ENCODE data around the gene PPP1R3F. TPM values are rescaled to one million over a fixed set of nuclear protein-coding genes. Genes with fewer than 3 reads are reported as not detected.
A peak's percentile ranks its signal among the peaks of the same experiment; 100 is the strongest.
"Not testable (repeated sequence)": the region's sequence is repeated elsewhere in the genome, so short reads cannot be mapped to it uniquely, and the experiment has no call there.

The PPP1R3F gene
- total RNA-seq, 2 experiments from 2014 or later = 7.0 to 8.1 TPM

DNA sequence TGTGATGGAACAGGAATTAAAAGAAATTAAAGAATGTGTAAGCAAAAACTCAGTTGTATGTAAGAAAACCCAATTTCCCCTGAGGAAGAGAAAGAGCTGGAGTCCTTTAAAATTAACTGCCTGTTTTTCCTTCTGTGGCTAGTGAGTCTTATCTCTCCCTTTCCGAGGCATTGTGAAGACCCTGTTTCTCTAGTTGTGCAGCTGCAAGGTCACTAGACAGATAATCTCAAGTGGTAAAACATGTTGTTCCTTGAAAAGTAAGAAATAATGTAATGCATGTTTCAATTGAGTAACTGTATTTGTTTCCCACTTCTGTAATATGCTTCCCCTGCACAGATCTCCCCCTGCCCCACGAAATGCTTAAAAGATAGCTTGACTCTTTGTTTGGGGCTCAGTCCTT lies 38.2 kb downstream of the PPP1R3F start:
- H3K27me3 Mint-ChIP-seq; H3K36me3 Mint-ChIP-seq; H3K27ac Mint-ChIP-seq; intact Hi-C loops (cut with micrococcal nuclease); H3K4me3 Mint-ChIP-seq; POLR2A ChIA-PET; DNase-seq; H3K9me3 Mint-ChIP-seq: not testable (repeated sequence)
- H3K4me1 Mint-ChIP-seq (ENCODE audit: low read depth) = peaks cover 21% of the 10 kb centered on the region
- CTCF ChIA-PET = interaction anchor here (0.8 to 1.1 kb wide), 2 partner anchors 15 to 24 kb away, joined by 3 read pairs; no protein-coding TSS in a partner anchor

GRCh38 chrX:49308604-49309269 lies 39.1 kb downstream of the PPP1R3F start:
- no peaks in the 10 kb centered on the region for H3K9me3 Mint-ChIP-seq
- H3K4me1 Mint-ChIP-seq (ENCODE audit: low read depth) = peaks cover 21% of the 10 kb centered on the region
- ChIA-PET POLR2A (interaction anchor here (1.2 kb wide), 1 partner anchor 36 kb away, joined by 3 read pairs; no protein-coding TSS in a partner anchor), CTCF (interaction anchor here (0.7 to 1.9 kb wide), 3 partner anchors 16 to 611 kb away, joined by 3 to 6 read pairs (median 3); no protein-coding TSS in a partner anchor)
- H3K4me3 Mint-ChIP-seq = peak overlapping the region; percentile 66
- peak; percentile 36 for DNase-seq
- H3K27ac Mint-ChIP-seq = peak overlapping the region; percentile 68
- no peaks in the 10 kb centered on the region for H3K27me3 Mint-ChIP-seq
- intact Hi-C loops (cut with micrococcal nuclease) = loop anchor here (1.0 kb wide), 1 partner anchor 15 kb away; no protein-coding TSS in a partner anchor
- no peaks in the 10 kb centered on the region for H3K36me3 Mint-ChIP-seq

DNA sequence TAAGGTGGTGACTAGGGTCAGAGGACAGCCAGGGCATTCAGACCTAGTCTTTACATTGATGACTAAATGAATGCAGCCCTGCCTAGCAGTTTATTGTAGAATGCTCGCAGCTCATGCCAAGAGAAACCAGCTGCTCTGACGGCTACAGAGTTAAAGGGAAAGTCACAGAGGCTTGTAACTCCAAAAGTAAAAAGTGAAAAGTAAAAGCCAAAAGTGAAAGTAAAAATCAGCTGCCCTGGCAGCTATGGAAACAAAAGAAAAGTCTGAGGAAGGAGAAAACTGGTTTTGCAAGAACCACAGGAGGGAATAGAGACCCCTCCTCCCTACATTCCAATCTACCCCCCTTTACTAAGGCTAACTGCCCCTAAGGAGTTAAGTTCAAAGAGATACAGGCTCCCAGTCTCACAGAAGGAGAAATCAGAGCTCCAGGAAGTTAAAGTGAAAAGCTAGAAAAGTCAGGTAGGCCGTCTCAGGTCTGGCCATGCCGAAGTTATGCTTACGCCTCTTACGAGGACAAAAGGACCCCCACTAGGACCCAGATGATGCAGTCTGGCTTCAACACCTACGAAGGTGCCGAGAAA lies 39.9 kb downstream of the PPP1R3F start:
- intact Hi-C loops (cut with micrococcal nuclease) = loop anchor here (1.0 kb wide), 1 partner anchor 16 kb away; no protein-coding TSS in a partner anchor
- POLR2A ChIA-PET = interaction anchor here (1.2 kb wide), 1 partner anchor 37 kb away, joined by 3 read pairs; no protein-coding TSS in a partner anchor

GRCh38 chrX:49310371-49310770 lies 40.8 kb downstream of the PPP1R3F start:
- Mint-ChIP-seq H3K4me3 (no peak overlapping the region), H3K27me3 (no peaks in the 10 kb centered on the region), H3K9me3 (no peaks in the 10 kb centered on the region), H3K36me3 (no peaks in the 10 kb centered on the region), H3K4me1 (ENCODE audit: low read depth) (peaks cover 21% of the 10 kb centered on the region), H3K27ac (no peak overlapping the region)
- no peak for DNase-seq
- ChIA-PET POLR2A (no interaction called here), CTCF (interaction anchor here (1.9 kb wide), 1 partner anchor 118 kb away, joined by 6 read pairs; no protein-coding TSS in a partner anchor)
- intact Hi-C loops (cut with micrococcal nuclease) = no loop called here

More for the DNA sequence above, 39.9 kb downstream of the PPP1R3F start:
- no peaks in the 10 kb centered on the region for H3K9me3 Mint-ChIP-seq
- no peaks in the 10 kb centered on the region for H3K36me3 Mint-ChIP-seq
- peak overlapping the region; percentile 68 for H3K27ac Mint-ChIP-seq
- DNase-seq = peak; percentile 13
- CTCF ChIA-PET = interaction anchor here (0.7 to 1.9 kb wide), 2 partner anchors 117 to 610 kb away, joined by 3 to 6 read pairs; no protein-coding TSS in a partner anchor
- no peaks in the 10 kb centered on the region for H3K27me3 Mint-ChIP-seq
- peaks cover 21% of the 10 kb centered on the region for H3K4me1 Mint-ChIP-seq (ENCODE audit: low read depth)
- peak overlapping the region; percentile 66 for H3K4me3 Mint-ChIP-seq

DNA sequence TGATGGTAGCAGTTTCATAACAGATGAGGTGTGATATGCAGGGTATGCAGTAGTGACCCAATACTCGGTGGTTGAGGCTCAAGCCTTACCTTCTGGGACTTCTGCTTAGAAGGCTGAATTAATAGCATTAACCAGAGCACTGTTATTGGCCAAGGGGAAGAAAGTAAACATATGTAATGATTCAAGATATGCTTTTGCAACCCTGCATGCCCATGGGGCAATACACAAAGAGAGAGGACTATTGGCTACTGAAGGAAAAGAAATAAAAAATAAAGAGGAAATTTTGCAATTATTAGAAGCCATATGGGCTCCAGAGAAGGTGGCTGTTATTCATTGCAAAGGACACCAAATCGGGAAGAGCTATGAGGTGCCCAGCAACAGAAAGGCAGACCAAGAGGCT lies 42.6 kb downstream of the PPP1R3F start:
- Mint-ChIP-seq H3K4me1 (ENCODE audit: low read depth) (peaks cover 21% of the 10 kb centered on the region), H3K9me3 (no peaks in the 10 kb centered on the region), H3K27me3 (no peaks in the 10 kb centered on the region), H3K36me3 (no peaks in the 10 kb centered on the region), H3K4me3 (no peak overlapping the region), H3K27ac (no peak overlapping the region)
- DNase-seq = no peak
- CTCF ChIA-PET = no interaction called here
- POLR2A ChIA-PET = no interaction called here
- intact Hi-C loops (cut with micrococcal nuclease) = no loop called here

- intact Hi-C loops (cut with micrococcal nuclease) = no loop called here
- no peaks in the 10 kb centered on the region for H3K36me3 Mint-ChIP-seq
- H3K4me1 Mint-ChIP-seq (ENCODE audit: low read depth) = no peaks in the 10 kb centered on the region
- no peak overlapping the region for H3K4me3 Mint-ChIP-seq
- no peaks in the 10 kb centered on the region for H3K27me3 Mint-ChIP-seq
- ChIA-PET CTCF (no interaction called here), POLR2A (no interaction called here)
- no peaks in the 10 kb centered on the region for H3K9me3 Mint-ChIP-seq
- no peak overlapping the region for H3K27ac Mint-ChIP-seq
- no peak for DNase-seq
Measured at GRCh38 chrX:49316085-49316484, 46.5 kb downstream of the PPP1R3F start.

- H3K4me1 Mint-ChIP-seq (ENCODE audit: low read depth); H3K36me3 Mint-ChIP-seq; CTCF ChIA-PET; H3K27me3 Mint-ChIP-seq; H3K9me3 Mint-ChIP-seq; H3K27ac Mint-ChIP-seq; DNase-seq; intact Hi-C loops (cut with micrococcal nuclease); H3K4me3 Mint-ChIP-seq; POLR2A ChIA-PET: not testable (repeated sequence)
Measured at GRCh38 chrX:49321737-49322136, 52.1 kb downstream of the PPP1R3F start, which contains the start of gene GAGE12J. GAGE12J (plus strand) TSS chrX:49322037; CDS start chrX:49323194, 1,157 bp downstream.

DNA sequence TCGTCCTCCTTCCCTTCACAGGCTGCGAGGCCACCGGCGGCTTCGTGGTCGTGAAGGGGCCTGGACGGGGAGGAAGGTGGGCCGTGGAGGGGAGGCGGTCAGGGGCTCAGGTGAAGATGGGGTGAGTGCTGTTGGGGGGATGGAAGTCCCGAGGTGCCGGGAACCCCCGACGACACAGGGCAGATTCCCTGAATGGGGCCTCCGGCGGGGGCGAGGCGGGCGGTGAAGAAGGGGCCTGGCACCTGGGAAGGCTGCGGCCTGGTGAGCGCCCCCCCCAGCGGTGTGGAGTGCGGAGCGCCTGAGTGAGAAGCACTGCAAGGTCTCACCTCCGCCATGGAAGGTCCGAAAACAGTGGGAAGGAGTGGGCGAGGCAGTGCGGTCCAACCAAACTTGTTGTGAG lies 52.7 kb downstream of the PPP1R3F start:
- CTCF ChIA-PET; H3K4me1 Mint-ChIP-seq (ENCODE audit: low read depth); H3K9me3 Mint-ChIP-seq; H3K4me3 Mint-ChIP-seq; DNase-seq; POLR2A ChIA-PET; intact Hi-C loops (cut with micrococcal nuclease); H3K27ac Mint-ChIP-seq; H3K36me3 Mint-ChIP-seq; H3K27me3 Mint-ChIP-seq: not testable (repeated sequence)

GRCh38 chrX:49323735-49324134 lies 54.1 kb downstream of the PPP1R3F start:
- intact Hi-C loops (cut with micrococcal nuclease); H3K4me1 Mint-ChIP-seq (ENCODE audit: low read depth); CTCF ChIA-PET; POLR2A ChIA-PET; H3K27ac Mint-ChIP-seq; H3K9me3 Mint-ChIP-seq; H3K36me3 Mint-ChIP-seq; H3K27me3 Mint-ChIP-seq; H3K4me3 Mint-ChIP-seq; DNase-seq: not testable (repeated sequence)

- H3K27me3 Mint-ChIP-seq; H3K4me1 Mint-ChIP-seq (ENCODE audit: low read depth); DNase-seq; H3K36me3 Mint-ChIP-seq; intact Hi-C loops (cut with micrococcal nuclease); CTCF ChIA-PET; H3K9me3 Mint-ChIP-seq; H3K4me3 Mint-ChIP-seq; POLR2A ChIA-PET; H3K27ac Mint-ChIP-seq: not testable (repeated sequence)
Measured at GRCh38 chrX:49330421-49330820, 60.8 kb downstream of the PPP1R3F start.

DNA sequence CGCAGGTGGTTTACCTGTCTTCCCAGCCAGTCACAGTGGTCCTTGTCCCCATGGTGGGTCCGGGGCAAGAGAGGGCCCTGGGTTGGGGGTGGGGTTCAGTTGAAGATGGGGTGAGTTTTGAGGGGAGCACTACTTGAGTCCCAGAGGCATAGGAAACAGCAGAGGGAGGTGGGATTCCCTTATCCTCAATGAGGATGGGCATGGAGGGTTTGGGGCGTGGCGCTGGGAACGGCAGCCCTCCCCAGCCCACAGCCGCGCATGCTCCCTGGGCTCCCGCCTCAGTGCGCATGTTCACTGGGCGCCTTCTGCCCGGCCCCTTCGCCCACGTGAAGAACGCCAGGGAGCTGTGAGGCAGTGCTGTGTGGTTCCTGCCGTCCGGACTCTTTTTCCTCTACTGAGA lies 61.7 kb downstream of the PPP1R3F start, which contains the start of gene GAGE13:
Gene GAGE13 (plus strand): TSS at position 301 of the 400 bp plus-strand sequence. CDS start 1,156 bp downstream, outside the sequence.
- H3K4me1 Mint-ChIP-seq (ENCODE audit: low read depth); H3K27ac Mint-ChIP-seq; H3K4me3 Mint-ChIP-seq; H3K27me3 Mint-ChIP-seq; H3K9me3 Mint-ChIP-seq; intact Hi-C loops (cut with micrococcal nuclease); CTCF ChIA-PET; POLR2A ChIA-PET; DNase-seq; H3K36me3 Mint-ChIP-seq: not testable (repeated sequence)

DNA sequence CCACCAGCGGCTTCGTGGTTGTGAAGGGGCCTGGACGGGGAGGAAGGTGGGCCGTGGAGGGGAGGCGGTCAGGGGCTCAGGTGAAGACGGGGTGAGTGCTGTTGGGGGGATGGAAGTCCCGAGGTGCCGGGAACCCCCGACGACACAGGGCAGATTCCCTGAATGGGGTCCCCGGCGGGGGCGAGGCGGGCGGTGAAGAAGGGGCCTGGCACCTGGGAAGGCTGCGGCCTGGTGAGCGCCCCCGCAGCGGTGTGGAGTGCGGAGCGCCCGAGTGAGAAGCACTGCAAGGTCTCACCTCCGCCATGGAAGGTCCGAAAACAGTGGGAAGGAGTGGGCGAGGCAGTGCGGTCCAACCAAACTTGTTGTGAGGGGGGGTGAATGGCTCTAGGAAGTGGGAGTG lies 62.2 kb downstream of the PPP1R3F start:
- POLR2A ChIA-PET; H3K27me3 Mint-ChIP-seq; CTCF ChIA-PET; DNase-seq; intact Hi-C loops (cut with micrococcal nuclease); H3K36me3 Mint-ChIP-seq; H3K4me3 Mint-ChIP-seq; H3K9me3 Mint-ChIP-seq; H3K27ac Mint-ChIP-seq; H3K4me1 Mint-ChIP-seq (ENCODE audit: low read depth): not testable (repeated sequence)
